NCI-H345 (cell line): ENCODE results near the gene COG5.
A peak's percentile ranks its signal among the peaks of the same experiment; 100 is the strongest.

Source experiments
- DNase-seq: peaks from one replicate; lab custom pipeline; 2025; lab: John Stamatoyannopoulos, UW

COG5 gene

GRCh38 chr7:107505997-107506673 is 57.6 kb downstream of the COG5 start:
- DNase-seq = peak; percentile 87

- DNase-seq = no peak
These were observed 58.4 kb downstream of the COG5 start for GRCh38 chr7:107505362-107505761.

- DNase-seq = no peak
These were observed 60.0 kb downstream of the COG5 start for GRCh38 chr7:107503687-107504086.

GRCh38 chr7:107502797-107503196 is 60.9 kb downstream of the COG5 start:
- DNase-seq = no peak

GRCh38 chr7:107502154-107502553 is 61.6 kb downstream of the COG5 start:
- DNase-seq = no peak

GRCh38 chr7:107501593-107501992 is 62.1 kb downstream of the COG5 start:
- DNase-seq = no peak

- DNase-seq = no peak
These were observed 64.0 kb downstream of the COG5 start for GRCh38 chr7:107499731-107500130.

GRCh38 chr7:107495516-107495915 is 68.2 kb downstream of the COG5 start:
- no peak for DNase-seq

GRCh38 chr7:107494884-107495283 is 68.8 kb downstream of the COG5 start:
- no peak for DNase-seq

GRCh38 chr7:107494315-107494751 is 69.4 kb downstream of the COG5 start:
- no peak for DNase-seq

- DNase-seq = no peak
These were observed 70.8 kb downstream of the COG5 start for GRCh38 chr7:107492875-107493274.

- no peak for DNase-seq
These were observed 77.7 kb downstream of the COG5 start for GRCh38 chr7:107486041-107486440.

GRCh38 chr7:107482571-107482970 is 81.1 kb downstream of the COG5 start:
- DNase-seq = no peak

- DNase-seq = no peak
These were observed 82.8 kb downstream of the COG5 start for GRCh38 chr7:107480932-107481331.

GRCh38 chr7:107479303-107479702 is 84.4 kb downstream of the COG5 start:
- no peak for DNase-seq

GRCh38 chr7:107474104-107474521 is 89.6 kb downstream of the COG5 start:
- no peak for DNase-seq

- DNase-seq = no peak
These were observed 91.6 kb downstream of the COG5 start for GRCh38 chr7:107472116-107472515.

GRCh38 chr7:107471292-107472070 is 92.2 kb downstream of the COG5 start:
- DNase-seq = no peak

- no peak for DNase-seq
These were observed 93.8 kb downstream of the COG5 start, which contains the start of gene GPR22 for GRCh38 chr7:107469929-107470328. TSS of gene GPR22 (plus strand) at chr7:107470057. CDS start at chr7:107474061, 4,004 bp downstream.

- DNase-seq = no peak
These were observed 94.9 kb downstream of the COG5 start for GRCh38 chr7:107468824-107469223.

GRCh38 chr7:107467972-107468371 is 95.7 kb downstream of the COG5 start:
- no peak for DNase-seq

- no peak for DNase-seq
These were observed 99.0 kb downstream of the COG5 start for GRCh38 chr7:107464666-107465226.
